Astrocyte (in vitro differentiated cells and primary cell): ENCODE data around the gene CTXND1. TPM values are rescaled to one million over a fixed set of nuclear protein-coding genes. Genes with fewer than 3 reads are reported as not detected.

Experiments used
- DNase-seq: peaks from one replicate; pipeline ENCODE4 v3.0.0-alpha.2; 2010; ENCODE audit warnings: low read depth
- FAIRE-seq: peaks from 2 replicates; lab custom pipeline; 2011; peaks lifted over from hg19 to GRCh38; lab: Jason Lieb, UNC
- H2AFZ ChIP-seq: 2 replicates; pipeline ENCODE4 v1.6.0; 2012; ENCODE audit warnings: low read depth, low read length, inconsistent platforms
- H3K27ac ChIP-seq: 2 replicates; pipeline ENCODE4 v1.5.1; 2011; ENCODE audit warnings: low read depth, low read length, inconsistent platforms
- H3K27me3 ChIP-seq: 2 replicates; pipeline ENCODE4 v1.6.0; 2011; ENCODE audit warnings: low read length, inconsistent platforms; ENCODE audit not compliant: insufficient read depth
- H3K36me3 ChIP-seq: 2 replicates; pipeline ENCODE4 v1.5.1; 2011; ENCODE audit warnings: low read length, inconsistent platforms; ENCODE audit not compliant: insufficient read depth
- H3K4me1 ChIP-seq: 2 replicates; pipeline ENCODE4 v1.5.1; 2011; ENCODE audit warnings: low read length, inconsistent platforms; ENCODE audit not compliant: insufficient read depth
- H3K4me2 ChIP-seq: 2 replicates; pipeline ENCODE4 v1.6.0; 2012; ENCODE audit warnings: low read length, inconsistent platforms
- H3K4me3 ChIP-seq: 2 replicates; pipeline ENCODE4 v1.5.1; 2011; ENCODE audit warnings: low read depth, mild to moderate bottlenecking, low read length, inconsistent platforms; ENCODE audit not compliant: insufficient read depth
- H3K79me2 ChIP-seq: 2 replicates; pipeline ENCODE4 v1.6.0; 2012; ENCODE audit warnings: mild to moderate bottlenecking, low read length, inconsistent platforms; ENCODE audit not compliant: insufficient read depth
- H3K9ac ChIP-seq: 2 replicates; pipeline ENCODE4 v1.6.0; 2012; ENCODE audit warnings: mild to moderate bottlenecking, low read length, inconsistent platforms
- H3K9me3 ChIP-seq: 2 replicates; pipeline ENCODE4 v1.5.1; 2012; ENCODE audit warnings: low read depth, mild to moderate bottlenecking, low read length, inconsistent platforms; ENCODE audit not compliant: insufficient read depth
- H4K20me1 ChIP-seq: 2 replicates; pipeline ENCODE4 v1.6.0; 2012; ENCODE audit warnings: low read length, inconsistent platforms; ENCODE audit not compliant: insufficient read depth
- H3K27ac Mint-ChIP-seq: one replicate; pipeline ENCODE4 v1.8.0; 2021; ENCODE audit warnings: mild to moderate bottlenecking, mixed read lengths; ENCODE audit not compliant: unreplicated experiment
- H3K27me3 Mint-ChIP-seq: one replicate; pipeline ENCODE4 v1.8.0; 2021; ENCODE audit warnings: low read depth, mixed read lengths; ENCODE audit not compliant: unreplicated experiment
- H3K36me3 Mint-ChIP-seq: one replicate; pipeline ENCODE4 v1.8.0; 2021; ENCODE audit warnings: low read depth, mixed read lengths; ENCODE audit not compliant: unreplicated experiment
- H3K4me1 Mint-ChIP-seq: one replicate; pipeline ENCODE4 v1.8.0; 2021; ENCODE audit warnings: low read depth, mixed read lengths; ENCODE audit not compliant: unreplicated experiment
- H3K4me3 Mint-ChIP-seq: one replicate; pipeline ENCODE4 v1.8.0; 2021; ENCODE audit warnings: mild to moderate bottlenecking, moderate library complexity, mixed read lengths; ENCODE audit not compliant: unreplicated experiment
- H3K9me3 Mint-ChIP-seq: one replicate; pipeline ENCODE4 v1.8.0; 2021; ENCODE audit warnings: mild to moderate bottlenecking, mixed read lengths; ENCODE audit not compliant: unreplicated experiment
- EZH2 ChIP-seq: IDR thresholded peaks from 2 replicates; pipeline ENCODE4 v1.6.1; 2012; ENCODE audit warnings: mild to moderate bottlenecking, low read length, inconsistent platforms; ENCODE audit not compliant: insufficient read depth
- total RNA-seq: library from RNA; stranded (reverse); gene quantifications from 2 replicates; pipeline ENCODE4 v1.2.1, GENCODE V29; 2021
- TF ChIP-seq, protein P1 (sequence below): IDR thresholded peaks from 2 replicates; pipeline ENCODE4 v1.5.1; 2011; ENCODE audit warnings: low read depth, mild to moderate bottlenecking, inconsistent platforms, low read length, moderate library complexity; ENCODE audit not compliant: insufficient read depth

The CTXND1 gene
- total RNA-seq, 1 donor from 2014 or later, result not detected

DNA sequence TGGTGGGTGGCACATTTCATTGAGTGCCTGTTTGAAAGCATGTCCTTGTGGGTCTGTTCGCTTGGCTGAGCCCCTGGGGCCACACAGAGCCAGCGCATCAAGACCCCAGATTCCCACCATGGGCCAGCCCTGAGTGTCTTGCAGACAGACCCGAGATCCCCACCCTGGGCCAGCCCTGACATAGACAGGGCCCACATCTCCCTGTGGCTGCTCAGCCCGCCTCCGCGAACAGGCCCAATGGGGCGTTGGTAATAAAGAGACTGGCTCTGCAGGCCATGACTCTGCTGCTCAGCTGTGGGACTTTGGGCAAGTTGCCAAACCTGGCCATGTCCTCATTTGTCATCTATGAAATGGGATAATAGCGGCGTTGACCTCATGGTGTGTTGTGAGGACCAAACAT, 76.6 kb downstream of the CTXND1 start:
- H3K36me3 ChIP-seq, result peaks cover 3% of the 10 kb centered on the region
- no peak overlapping the region for H3K4me2 ChIP-seq
- Mint-ChIP-seq H3K4me3 (no peak overlapping the region), H3K9me3 (peaks cover 5% of the 10 kb centered on the region), H3K27ac (no peak overlapping the region), H3K36me3 (peaks cover 43% of the 10 kb centered on the region), H3K27me3 (no peaks in the 10 kb centered on the region), H3K4me1 (peaks cover 9% of the 10 kb centered on the region)
- TF ChIP-seq EZH2, result no peak
- no peaks in the 10 kb centered on the region for H3K27me3 ChIP-seq
- no peak overlapping the region for H3K27ac ChIP-seq
- peaks cover 22% of the 10 kb centered on the region for H3K4me1 ChIP-seq
- FAIRE-seq (no peak), DNase-seq (no peak)
- no peak overlapping the region for H2AFZ ChIP-seq
- no peak overlapping the region for H3K4me3 ChIP-seq
- no peaks in the 10 kb centered on the region for H3K9me3 ChIP-seq
- peaks cover 5% of the 10 kb centered on the region for H4K20me1 ChIP-seq
- no peak overlapping the region for H3K9ac ChIP-seq
- no peaks in the 10 kb centered on the region for H3K79me2 ChIP-seq

DNA sequence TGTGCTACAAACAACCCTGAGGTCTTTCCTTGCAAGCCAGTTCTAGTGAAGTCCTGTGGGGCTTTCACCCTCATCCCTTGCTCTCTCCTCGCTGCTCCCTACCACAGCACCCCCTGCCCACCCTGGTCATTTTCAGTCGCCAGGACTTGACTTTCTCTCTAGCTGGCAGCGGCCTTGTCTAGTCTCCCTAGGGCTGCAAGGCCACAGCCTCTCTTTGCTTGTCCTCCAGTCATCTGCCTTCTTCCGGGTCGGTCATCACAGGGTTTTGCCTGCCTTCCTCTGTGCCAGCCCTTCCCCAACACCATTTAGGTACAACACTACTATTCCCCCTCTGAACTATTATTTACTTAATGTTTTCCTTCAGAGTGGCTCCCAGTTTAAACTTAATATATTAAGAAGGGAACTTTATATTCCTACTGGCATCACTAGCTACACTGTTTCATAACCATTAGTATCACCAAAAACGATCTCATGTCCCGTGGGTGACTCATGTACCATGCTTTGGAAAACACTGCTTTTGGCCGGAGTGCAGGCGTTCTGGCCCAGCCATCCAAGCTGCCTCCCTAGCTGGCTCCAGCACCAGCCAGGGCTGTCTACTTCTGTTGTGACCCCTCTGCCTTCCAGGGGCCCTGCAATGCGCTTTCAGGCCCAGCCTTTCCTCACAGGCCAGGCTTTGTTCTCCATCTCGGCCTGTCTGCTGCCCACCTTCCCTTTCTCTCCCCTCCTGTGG, 77.8 kb downstream of the CTXND1 start:
- Mint-ChIP-seq H3K4me3 (no peak overlapping the region), H3K9me3 (peaks cover 5% of the 10 kb centered on the region), H3K36me3 (peaks cover 35% of the 10 kb centered on the region), H3K27ac (no peak overlapping the region), H3K4me1 (peaks cover 7% of the 10 kb centered on the region), H3K27me3 (no peaks in the 10 kb centered on the region)
- Histone ChIP-seq H3K4me3 (no peak overlapping the region), H3K27ac (no peak overlapping the region), H3K9ac (peak overlapping the region; percentile 28), H3K36me3 (peaks cover 3% of the 10 kb centered on the region), H3K4me2 (peak overlapping the region; percentile 35), H3K79me2 (no peaks in the 10 kb centered on the region), H3K9me3 (no peaks in the 10 kb centered on the region), H2AFZ (no peak overlapping the region), H3K27me3 (no peaks in the 10 kb centered on the region), H3K4me1 (peaks cover 14% of the 10 kb centered on the region), H4K20me1 (peaks cover 5% of the 10 kb centered on the region)
- no peak for TF ChIP-seq EZH2
- TF ChIP-seq, protein P1, sequence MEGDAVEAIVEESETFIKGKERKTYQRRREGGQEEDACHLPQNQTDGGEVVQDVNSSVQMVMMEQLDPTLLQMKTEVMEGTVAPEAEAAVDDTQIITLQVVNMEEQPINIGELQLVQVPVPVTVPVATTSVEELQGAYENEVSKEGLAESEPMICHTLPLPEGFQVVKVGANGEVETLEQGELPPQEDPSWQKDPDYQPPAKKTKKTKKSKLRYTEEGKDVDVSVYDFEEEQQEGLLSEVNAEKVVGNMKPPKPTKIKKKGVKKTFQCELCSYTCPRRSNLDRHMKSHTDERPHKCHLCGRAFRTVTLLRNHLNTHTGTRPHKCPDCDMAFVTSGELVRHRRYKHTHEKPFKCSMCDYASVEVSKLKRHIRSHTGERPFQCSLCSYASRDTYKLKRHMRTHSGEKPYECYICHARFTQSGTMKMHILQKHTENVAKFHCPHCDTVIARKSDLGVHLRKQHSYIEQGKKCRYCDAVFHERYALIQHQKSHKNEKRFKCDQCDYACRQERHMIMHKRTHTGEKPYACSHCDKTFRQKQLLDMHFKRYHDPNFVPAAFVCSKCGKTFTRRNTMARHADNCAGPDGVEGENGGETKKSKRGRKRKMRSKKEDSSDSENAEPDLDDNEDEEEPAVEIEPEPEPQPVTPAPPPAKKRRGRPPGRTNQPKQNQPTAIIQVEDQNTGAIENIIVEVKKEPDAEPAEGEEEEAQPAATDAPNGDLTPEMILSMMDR, result no peak
- peak; percentile 37 for FAIRE-seq
- DNase-seq, result peak; percentile 75

DNA sequence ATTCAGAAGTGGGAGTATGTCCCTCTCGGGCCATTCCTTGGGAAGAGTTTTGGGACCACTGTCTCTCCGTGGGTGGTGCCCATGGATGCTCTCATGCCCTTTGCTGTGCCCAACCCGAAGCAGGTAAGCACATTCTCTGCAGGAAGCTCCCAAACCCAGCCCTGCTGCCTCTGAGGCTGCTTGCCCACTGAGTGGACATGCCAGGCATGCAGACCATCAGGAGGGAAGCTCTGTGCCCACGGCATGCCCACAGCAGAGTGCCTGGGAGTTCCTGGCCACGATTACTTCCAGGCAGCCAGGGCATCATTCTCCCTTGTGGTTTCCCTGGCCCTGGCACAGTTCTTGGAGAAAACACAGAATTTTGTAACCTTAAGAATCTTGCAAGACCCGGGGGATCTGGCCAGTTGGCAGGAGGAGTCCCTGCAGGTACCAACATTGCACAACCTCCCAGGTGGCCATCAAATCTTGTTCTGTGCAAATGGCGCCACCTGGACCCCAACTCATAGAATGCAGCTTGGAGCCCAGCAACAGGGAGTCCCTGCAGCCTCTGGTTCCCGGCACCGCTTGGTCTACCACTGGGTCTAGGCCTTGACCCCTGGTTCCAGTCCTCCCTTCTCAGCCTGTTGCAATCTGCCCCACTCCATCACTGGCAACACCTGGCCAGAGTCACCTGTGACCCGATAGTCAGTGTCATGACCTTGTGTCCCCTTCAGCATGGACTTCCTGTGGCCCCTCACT, 78.8 kb downstream of the CTXND1 start:
- Histone ChIP-seq H3K79me2 (no peaks in the 10 kb centered on the region), H3K27me3 (no peaks in the 10 kb centered on the region), H4K20me1 (peaks cover 5% of the 10 kb centered on the region), H3K9me3 (no peaks in the 10 kb centered on the region), H3K4me3 (no peak overlapping the region), H3K36me3 (peaks cover 3% of the 10 kb centered on the region), H3K4me1 (peaks cover 13% of the 10 kb centered on the region), H3K4me2 (no peak overlapping the region), H2AFZ (no peak overlapping the region), H3K9ac (no peak overlapping the region), H3K27ac (no peak overlapping the region)
- Mint-ChIP-seq H3K4me1 (peaks cover 2% of the 10 kb centered on the region), H3K9me3 (peaks cover 3% of the 10 kb centered on the region), H3K27ac (no peak overlapping the region), H3K27me3 (no peaks in the 10 kb centered on the region), H3K36me3 (peaks cover 30% of the 10 kb centered on the region), H3K4me3 (no peak overlapping the region)
- DNase-seq, result no peak
- TF ChIP-seq, protein P1, result peak; percentile 56
- TF ChIP-seq EZH2, result no peak
- FAIRE-seq, result peak; percentile 34
